MV-4-11 (cell line): ENCODE data around the gene FEZ2.

ENCODE experiments used
- DNase-seq: peaks from one replicate; lab custom pipeline; 2025; lab: John Stamatoyannopoulos, UW

FEZ2 gene

GRCh38 chr2:36530178-36530982, 67.6 kb downstream of the FEZ2 start:
- DNase-seq = peak; percentile 54

- no peak for DNase-seq
Observed at GRCh38 chr2:36528766-36529392, 69.1 kb downstream of the FEZ2 start.

- no peak for DNase-seq
Observed at GRCh38 chr2:36528274-36528673, 69.7 kb downstream of the FEZ2 start.

GRCh38 chr2:36526226-36526625, 71.7 kb downstream of the FEZ2 start:
- no peak for DNase-seq

GRCh38 chr2:36525245-36525644, 72.7 kb downstream of the FEZ2 start:
- DNase-seq = no peak

GRCh38 chr2:36523153-36523552, 74.8 kb downstream of the FEZ2 start:
- no peak for DNase-seq

GRCh38 chr2:36520431-36520830, 77.5 kb downstream of the FEZ2 start:
- DNase-seq = no peak

- no peak for DNase-seq
Observed at GRCh38 chr2:36516136-36516870, 81.7 kb downstream of the FEZ2 start.

GRCh38 chr2:36515538-36515937, 82.4 kb downstream of the FEZ2 start:
- no peak for DNase-seq

- no peak for DNase-seq
Observed at GRCh38 chr2:36513661-36514060, 84.3 kb downstream of the FEZ2 start.

- DNase-seq = no peak
Observed at GRCh38 chr2:36512705-36513104, 85.3 kb downstream of the FEZ2 start.

- DNase-seq = peak; percentile 37
Observed at GRCh38 chr2:36511858-36512603, 85.9 kb downstream of the FEZ2 start.

GRCh38 chr2:36509075-36509474, 88.9 kb downstream of the FEZ2 start:
- no peak for DNase-seq

- DNase-seq = peak; percentile 9
Observed at GRCh38 chr2:36507408-36507812, 90.6 kb downstream of the FEZ2 start.
